ENCODE results near the gene HIPK2. TPM values are rescaled to one million over a fixed set of nuclear protein-coding genes. Genes with fewer than 3 reads are reported as not detected.

HIPK2 gene
- total RNA-seq, 1 donor: 28.8 TPM

DNA sequence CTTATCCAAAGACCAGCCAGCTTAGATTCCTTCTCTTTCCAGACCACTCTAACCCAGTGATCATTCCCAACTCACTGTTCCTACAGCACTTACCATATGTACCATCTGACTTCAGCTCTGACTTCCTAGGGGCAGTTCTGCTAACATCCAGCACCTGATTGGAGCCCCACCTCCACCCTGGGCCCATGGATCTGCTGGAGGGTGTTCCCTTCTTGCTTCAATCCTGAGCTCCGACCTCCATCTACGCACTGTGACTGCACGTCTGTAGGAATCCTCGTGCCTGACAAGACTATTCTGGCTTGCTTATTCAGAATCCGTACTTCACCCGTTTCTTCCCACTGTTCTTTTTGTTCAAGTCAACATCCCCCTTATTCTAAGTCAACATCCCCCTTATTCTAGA is 57.6 kb downstream of the HIPK2 start:
- no peak overlapping the region for H3K4me3 ChIP-seq (ENCODE audit: low read depth, low read length)
- no peak for DNase-seq (ENCODE audit: low read depth)
- TF ChIP-seq CTCF (IDR thresholded peaks at IDR 0.05; ENCODE audit: insufficient read depth, low read length): no peak

DNA sequence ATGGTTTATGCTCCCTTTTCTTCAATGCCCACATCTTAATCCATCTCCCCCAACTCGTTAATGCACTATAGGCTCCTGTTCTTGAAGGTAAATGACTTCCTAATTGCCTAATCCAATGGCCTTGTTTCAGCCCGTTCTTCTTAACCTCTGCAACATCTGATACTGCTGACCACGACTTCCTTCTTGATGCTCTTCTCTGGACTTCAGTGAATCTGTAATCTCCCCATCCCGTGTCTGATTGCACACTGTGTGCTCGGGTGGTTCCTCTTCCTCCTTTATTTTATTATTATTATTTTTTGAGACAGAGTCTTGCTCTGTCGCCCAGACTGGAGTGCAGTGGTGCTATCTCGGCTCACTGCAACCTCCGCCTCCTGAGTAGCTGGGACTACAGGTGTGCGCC is 58.9 kb downstream of the HIPK2 start:
- TF ChIP-seq CTCF (IDR thresholded peaks at IDR 0.05; ENCODE audit: insufficient read depth, low read length): no peak
- DNase-seq (ENCODE audit: low read depth): no peak
- H3K4me3 ChIP-seq (ENCODE audit: low read depth, low read length): no peak overlapping the region

- no peak overlapping the region for H3K4me3 ChIP-seq (ENCODE audit: low read depth, low read length)
- no peak for DNase-seq (ENCODE audit: low read depth)
- TF ChIP-seq CTCF (IDR thresholded peaks at IDR 0.05; ENCODE audit: insufficient read depth, low read length): no peak
These were observed 59.7 kb downstream of the HIPK2 start for GRCh38 chr7:139718141-139718540.

GRCh38 chr7:139716156-139716942 is 61.4 kb downstream of the HIPK2 start:
- no peak for DNase-seq (ENCODE audit: low read depth)
- H3K4me3 ChIP-seq (ENCODE audit: low read depth, low read length): no peak overlapping the region
- no peak for TF ChIP-seq CTCF (IDR thresholded peaks at IDR 0.05; ENCODE audit: insufficient read depth, low read length)

GRCh38 chr7:139715194-139715815 is 62.5 kb downstream of the HIPK2 start:
- H3K4me3 ChIP-seq (ENCODE audit: low read depth, low read length): no peak overlapping the region
- no peak for TF ChIP-seq CTCF (IDR thresholded peaks at IDR 0.05; ENCODE audit: insufficient read depth, low read length)
- DNase-seq (ENCODE audit: low read depth): no peak

DNA sequence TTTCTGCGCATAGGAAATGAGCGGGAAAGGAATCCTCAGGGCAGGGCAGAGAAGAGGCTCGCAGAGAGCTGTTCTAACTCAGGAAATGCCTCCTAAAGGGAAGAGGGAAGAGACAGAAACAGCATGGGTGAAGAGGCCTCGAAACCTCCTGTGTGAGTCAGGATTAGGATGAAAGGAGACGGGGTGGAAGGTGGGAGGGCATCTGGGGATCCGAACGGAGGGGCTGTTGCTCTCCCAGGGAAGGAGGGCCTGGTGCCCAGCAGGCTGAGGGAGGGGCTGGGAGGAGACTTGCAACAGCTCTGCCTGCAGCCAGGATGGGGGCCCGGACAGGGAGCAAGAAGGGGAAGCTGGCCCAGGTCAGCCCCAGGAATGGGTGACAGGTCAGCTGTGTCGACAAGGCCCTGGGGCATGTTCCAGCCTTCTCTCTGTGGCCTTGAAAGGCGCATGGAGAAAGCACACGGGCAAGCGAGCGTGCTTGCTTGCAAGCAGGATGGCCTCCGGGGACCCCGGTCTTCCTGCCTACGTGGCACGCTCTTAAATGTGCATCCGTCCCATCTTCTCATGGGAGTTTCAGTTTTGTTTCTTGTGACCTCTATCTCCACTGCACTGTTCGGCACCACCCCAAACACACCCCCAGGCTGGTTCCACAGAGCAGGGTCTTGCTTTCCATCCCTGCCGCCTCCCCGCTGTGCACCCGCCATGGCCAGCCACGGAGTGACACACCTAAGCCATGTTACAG is 63.5 kb downstream of the HIPK2 start:
- no peak overlapping the region for H3K4me3 ChIP-seq (ENCODE audit: low read depth, low read length)
- no peak for DNase-seq (ENCODE audit: low read depth)
- no peak for TF ChIP-seq CTCF (IDR thresholded peaks at IDR 0.05; ENCODE audit: insufficient read depth, low read length)
